Neural progenitor cell (in vitro differentiated cells): Measurements from ENCODE around the gene BEAN1.

ENCODE experiments used
- CTCF ChIP-seq: fragments of 200-600 bp; sonication (generic); IDR thresholded peaks from 2 replicates; pipeline ENCODE4 v1.5.1; 2017; ENCODE audit warnings: antibody characterized with exemption, mild to moderate bottlenecking
- EZH2 ChIP-seq: fragments of 200-600 bp; sonication (generic); IDR thresholded peaks from 2 replicates; pipeline ENCODE4 v1.6.1; 2017; ENCODE audit warnings: antibody characterized with exemption, mild to moderate bottlenecking, moderate library complexity
- EZH2phosphoT487 ChIP-seq: fragments of 200-600 bp; sonication (generic); IDR thresholded peaks from 2 replicates; pipeline ENCODE4 v1.6.1; 2017; ENCODE audit warnings: antibody characterized with exemption

- TF ChIP-seq CTCF (no peak), EZH2 (no peak), EZH2phosphoT487 (no peak)
Observed at GRCh38 chr16:66487580-66488275, 60.6 kb downstream of the BEAN1 start.
